ENCODE data around the gene FANCF. TPM values are rescaled to one million over a fixed set of nuclear protein-coding genes. Genes with fewer than 3 reads are reported as not detected.

Gene FANCF, protein sequence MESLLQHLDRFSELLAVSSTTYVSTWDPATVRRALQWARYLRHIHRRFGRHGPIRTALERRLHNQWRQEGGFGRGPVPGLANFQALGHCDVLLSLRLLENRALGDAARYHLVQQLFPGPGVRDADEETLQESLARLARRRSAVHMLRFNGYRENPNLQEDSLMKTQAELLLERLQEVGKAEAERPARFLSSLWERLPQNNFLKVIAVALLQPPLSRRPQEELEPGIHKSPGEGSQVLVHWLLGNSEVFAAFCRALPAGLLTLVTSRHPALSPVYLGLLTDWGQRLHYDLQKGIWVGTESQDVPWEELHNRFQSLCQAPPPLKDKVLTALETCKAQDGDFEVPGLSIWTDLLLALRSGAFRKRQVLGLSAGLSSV
- 22.2 and 23.7 TPM in 2 replicates for polyA plus RNA-seq
- 59.5 and 60.9 TPM in 2 replicates for polyA minus RNA-seq

DNA sequence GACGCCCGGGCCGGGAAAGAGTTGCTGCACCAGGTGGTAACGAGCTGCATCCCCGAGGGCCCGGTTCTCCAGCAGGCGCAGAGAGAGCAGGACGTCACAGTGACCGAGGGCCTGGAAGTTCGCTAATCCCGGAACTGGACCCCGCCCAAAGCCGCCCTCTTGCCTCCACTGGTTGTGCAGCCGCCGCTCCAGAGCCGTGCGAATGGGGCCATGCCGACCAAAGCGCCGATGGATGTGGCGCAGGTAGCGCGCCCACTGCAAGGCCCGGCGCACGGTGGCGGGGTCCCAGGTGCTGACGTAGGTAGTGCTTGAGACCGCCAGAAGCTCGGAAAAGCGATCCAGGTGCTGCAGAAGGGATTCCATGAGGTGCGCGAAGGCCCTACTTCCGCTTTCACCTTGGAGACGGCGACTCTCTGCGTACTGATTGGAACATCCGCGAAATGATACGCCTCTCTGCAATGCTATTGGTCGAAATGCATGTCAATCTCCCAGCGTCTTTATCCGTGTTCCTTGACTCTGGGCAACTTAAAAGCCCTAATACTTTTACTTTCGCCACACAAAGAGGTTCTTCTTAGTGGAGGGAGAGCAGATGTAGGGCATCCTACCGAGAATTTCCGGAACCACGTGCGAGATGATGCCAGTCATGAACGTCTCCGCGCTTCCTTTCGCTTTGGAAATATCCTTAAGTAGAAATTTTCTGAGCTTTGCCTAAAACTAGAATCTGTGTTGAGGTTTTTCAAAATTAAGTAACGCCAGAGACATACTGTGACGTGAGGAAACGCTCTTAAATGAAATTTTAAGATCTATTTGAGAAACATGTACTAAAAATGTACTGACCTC is at the start of gene FANCF:
FANCF (minus strand) TSS at position 376 of the 840 bp plus-strand sequence; CDS start at position 363, 13 bp downstream.
- Histone ChIP-seq H2AFZ (ENCODE audit: low read depth, low read length) (peak within 1 kb of the TSS; percentile 92), H3K9ac (ENCODE audit: low read length) (peak within 1 kb of the TSS; percentile 86), H3K79me2 (replicated peaks; ENCODE audit: insufficient read depth, low read length) (peaks cover 18% of the 10 kb centered on the region), H3K9me3 (ENCODE audit: low read length) (no peaks in the 10 kb centered on the region), H3K4me3 (ENCODE audit: low read length) (peak within 1 kb of the TSS; percentile 90), H3K36me3 (ENCODE audit: insufficient read depth, low read length) (no peaks in the 10 kb centered on the region), H3K27me3 (ENCODE audit: insufficient read depth, low read depth, low read length) (no peaks in the 10 kb centered on the region), H4K20me1 (ENCODE audit: insufficient read depth) (no peaks in the 10 kb centered on the region), H3K4me2 (ENCODE audit: low read length) (peak within 1 kb of the TSS; percentile 99), H3K27ac (ENCODE audit: low read length) (peak within 1 kb of the TSS; percentile 91), H3F3A (ENCODE audit: insufficient read depth, low read length, poor library complexity, severe bottlenecking) (peaks cover 10% of the 10 kb centered on the region), H3K9me2 (ENCODE audit: insufficient read depth, low read length) (no peaks in the 10 kb centered on the region)
- TF ChIP-seq, protein P1, sequence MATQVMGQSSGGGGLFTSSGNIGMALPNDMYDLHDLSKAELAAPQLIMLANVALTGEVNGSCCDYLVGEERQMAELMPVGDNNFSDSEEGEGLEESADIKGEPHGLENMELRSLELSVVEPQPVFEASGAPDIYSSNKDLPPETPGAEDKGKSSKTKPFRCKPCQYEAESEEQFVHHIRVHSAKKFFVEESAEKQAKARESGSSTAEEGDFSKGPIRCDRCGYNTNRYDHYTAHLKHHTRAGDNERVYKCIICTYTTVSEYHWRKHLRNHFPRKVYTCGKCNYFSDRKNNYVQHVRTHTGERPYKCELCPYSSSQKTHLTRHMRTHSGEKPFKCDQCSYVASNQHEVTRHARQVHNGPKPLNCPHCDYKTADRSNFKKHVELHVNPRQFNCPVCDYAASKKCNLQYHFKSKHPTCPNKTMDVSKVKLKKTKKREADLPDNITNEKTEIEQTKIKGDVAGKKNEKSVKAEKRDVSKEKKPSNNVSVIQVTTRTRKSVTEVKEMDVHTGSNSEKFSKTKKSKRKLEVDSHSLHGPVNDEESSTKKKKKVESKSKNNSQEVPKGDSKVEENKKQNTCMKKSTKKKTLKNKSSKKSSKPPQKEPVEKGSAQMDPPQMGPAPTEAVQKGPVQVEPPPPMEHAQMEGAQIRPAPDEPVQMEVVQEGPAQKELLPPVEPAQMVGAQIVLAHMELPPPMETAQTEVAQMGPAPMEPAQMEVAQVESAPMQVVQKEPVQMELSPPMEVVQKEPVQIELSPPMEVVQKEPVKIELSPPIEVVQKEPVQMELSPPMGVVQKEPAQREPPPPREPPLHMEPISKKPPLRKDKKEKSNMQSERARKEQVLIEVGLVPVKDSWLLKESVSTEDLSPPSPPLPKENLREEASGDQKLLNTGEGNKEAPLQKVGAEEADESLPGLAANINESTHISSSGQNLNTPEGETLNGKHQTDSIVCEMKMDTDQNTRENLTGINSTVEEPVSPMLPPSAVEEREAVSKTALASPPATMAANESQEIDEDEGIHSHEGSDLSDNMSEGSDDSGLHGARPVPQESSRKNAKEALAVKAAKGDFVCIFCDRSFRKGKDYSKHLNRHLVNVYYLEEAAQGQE (IDR thresholded peaks at IDR 0.05; ENCODE audit: borderline replicate concordance): no peak
- no peak for TF ChIP-seq RAD21 (conservative IDR thresholded peaks at IDR 0.05)
- no peak for TF ChIP-seq EZH2 (IDR thresholded peaks at IDR 0.05; ENCODE audit: borderline replicate concordance, insufficient read depth, low read length, poor library complexity, severe bottlenecking)
- peak; percentile 35 for TF ChIP-seq TAF1 (IDR thresholded peaks at IDR 0.05; ENCODE audit: low read depth)
- TF ChIP-seq POLR2AphosphoS5 (IDR thresholded peaks at IDR 0.05): peak; percentile 88
- TF ChIP-seq MXI1 (conservative IDR thresholded peaks at IDR 0.05; ENCODE audit: poor library complexity, severe bottlenecking): peak; percentile 98
- peak; percentile 13 for TF ChIP-seq SMC3 (conservative IDR thresholded peaks at IDR 0.05; ENCODE audit: poor library complexity)
- TF ChIP-seq, protein P2, sequence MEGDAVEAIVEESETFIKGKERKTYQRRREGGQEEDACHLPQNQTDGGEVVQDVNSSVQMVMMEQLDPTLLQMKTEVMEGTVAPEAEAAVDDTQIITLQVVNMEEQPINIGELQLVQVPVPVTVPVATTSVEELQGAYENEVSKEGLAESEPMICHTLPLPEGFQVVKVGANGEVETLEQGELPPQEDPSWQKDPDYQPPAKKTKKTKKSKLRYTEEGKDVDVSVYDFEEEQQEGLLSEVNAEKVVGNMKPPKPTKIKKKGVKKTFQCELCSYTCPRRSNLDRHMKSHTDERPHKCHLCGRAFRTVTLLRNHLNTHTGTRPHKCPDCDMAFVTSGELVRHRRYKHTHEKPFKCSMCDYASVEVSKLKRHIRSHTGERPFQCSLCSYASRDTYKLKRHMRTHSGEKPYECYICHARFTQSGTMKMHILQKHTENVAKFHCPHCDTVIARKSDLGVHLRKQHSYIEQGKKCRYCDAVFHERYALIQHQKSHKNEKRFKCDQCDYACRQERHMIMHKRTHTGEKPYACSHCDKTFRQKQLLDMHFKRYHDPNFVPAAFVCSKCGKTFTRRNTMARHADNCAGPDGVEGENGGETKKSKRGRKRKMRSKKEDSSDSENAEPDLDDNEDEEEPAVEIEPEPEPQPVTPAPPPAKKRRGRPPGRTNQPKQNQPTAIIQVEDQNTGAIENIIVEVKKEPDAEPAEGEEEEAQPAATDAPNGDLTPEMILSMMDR (IDR thresholded peaks at IDR 0.05; ENCODE audit: poor library complexity, severe bottlenecking): no peak
- TF ChIP-seq EP300 (conservative IDR thresholded peaks at IDR 0.05; ENCODE audit: poor library complexity, severe bottlenecking): peak; percentile 37
